PC-3 (cell line): ENCODE data around the gene MFN2. TPM values are rescaled to one million over a fixed set of nuclear protein-coding genes. Genes with fewer than 3 reads are reported as not detected.

Source experiments
- ATAC-seq: fragments of 200-7000 bp; cut with Tn5 transposase; 2 replicates; pipeline ENCODE4 v1.9.1; 2020; ENCODE audit warnings: mild to moderate bottlenecking, moderate library complexity
- BruUV-seq: library from RNA; stranded (reverse); fragments of 400-500 nt; replicated peaks from 2 replicates; lab custom pipeline; 2021; lab: Mats Ljungman, UMichigan
- CTCF ChIA-PET: fragments of 300-600 bp; sonication (Branson Sonifier 250); formaldehyde crosslinking; loops from one replicate; lab custom pipeline; 2022; ENCODE audit warnings: antibody characterized with exemption; lab: Charles Lee
- POLR2A ChIA-PET: fragments of 300-600 bp; sonication (Branson Sonifier 250); formaldehyde crosslinking; loops from one replicate; lab custom pipeline; 2022; ENCODE audit warnings: antibody characterized with exemption; ENCODE audit not compliant: unreplicated experiment; lab: Charles Lee
- DNase-seq: peaks from one replicate; pipeline ENCODE4 v3.0.0-alpha.2; 2015
- H2AFZ ChIP-seq: fragments of 300-600 bp; sonication (generic); 2 replicates; pipeline ENCODE4 v1.6.0; 2016; ENCODE audit warnings: antibody characterized with exemption, low read length
- H3F3A ChIP-seq: fragments of 300-600 bp; sonication (generic); one replicate; pipeline ENCODE4 v1.6.0; 2017; ENCODE audit warnings: antibody characterized with exemption, low read length, control low read depth, mild to moderate bottlenecking; ENCODE audit not compliant: unreplicated experiment
- H3K27ac ChIP-seq: fragments of 300-600 bp; sonication (generic); 2 replicates; pipeline ENCODE4 v1.5.1; 2016; ENCODE audit warnings: mild to moderate bottlenecking, low read length
- H3K27me3 ChIP-seq: fragments of 300-600 bp; sonication (generic); 2 replicates; pipeline ENCODE4 v1.6.1; 2016; ENCODE audit warnings: low read length, mixed read lengths
- H3K36me3 ChIP-seq: fragments of 300-600 bp; sonication (generic); 2 replicates; pipeline ENCODE4 v1.6.1; 2016; ENCODE audit warnings: low read depth, mixed run types, low read length, mixed read lengths
- H3K4me1 ChIP-seq: fragments of 300-600 bp; sonication (generic); 2 replicates; pipeline ENCODE4 v1.5.1; 2016; ENCODE audit warnings: low read length; ENCODE audit not compliant: insufficient read depth
- H3K4me2 ChIP-seq: fragments of 300-600 bp; sonication (generic); 2 replicates; pipeline ENCODE4 v1.6.0; 2016; ENCODE audit warnings: low read length
- H3K4me3 ChIP-seq: fragments of 300-600 bp; sonication (generic); 2 replicates; pipeline ENCODE4 v1.5.1; 2016; ENCODE audit warnings: mild to moderate bottlenecking, low read length, mixed read lengths
- H3K79me2 ChIP-seq: fragments of 300-600 bp; sonication (generic); 2 replicates; pipeline ENCODE4 v1.6.1; 2017; ENCODE audit warnings: low read length, mixed read lengths
- H3K9ac ChIP-seq: fragments of 300-600 bp; sonication (generic); 2 replicates; pipeline ENCODE4 v1.6.0; 2016; ENCODE audit warnings: mild to moderate bottlenecking, low read length
- H3K9me2 ChIP-seq: fragments of 300-600 bp; sonication (generic); replicated peaks from 2 replicates; pipeline ENCODE4 v1.6.1; 2016; ENCODE audit warnings: mixed run types, low read length, mixed read lengths
- H3K9me3 ChIP-seq: fragments of 300-600 bp; sonication (generic); 2 replicates; pipeline ENCODE4 v1.6.1; 2016; ENCODE audit warnings: low read length, mixed read lengths
- H4K20me1 ChIP-seq: fragments of 300-600 bp; sonication (generic); 2 replicates; pipeline ENCODE4 v1.6.1; 2016; ENCODE audit warnings: low read length, mixed read lengths
- CTCF ChIP-seq: fragments of 300-600 bp; sonication (generic); conservative IDR thresholded peaks from 2 replicates; pipeline ENCODE4 v1.5.1; 2017; ENCODE audit warnings: antibody characterized with exemption, low read depth, mild to moderate bottlenecking, low read length
- EZH2 ChIP-seq: fragments of 300-600 bp; sonication (generic); IDR thresholded peaks from one replicate; pipeline ENCODE4 v1.6.1; 2017; ENCODE audit warnings: antibody characterized with exemption, mild to moderate bottlenecking, low read length; ENCODE audit not compliant: unreplicated experiment
- EZH2phosphoT487 ChIP-seq: fragments of 300-600 bp; sonication (generic); IDR thresholded peaks from 2 replicates; pipeline ENCODE4 v1.6.1; 2018; ENCODE audit warnings: mild to moderate bottlenecking, antibody characterized with exemption, low read length, borderline replicate concordance
- intact Hi-C: fragments of 100-400 bp; cut with micrococcal nuclease; formaldehyde crosslinking; loops from 2 replicates; pipeline ENCODE4 v1.9.0; 2023
- total RNA-seq: library from RNA; depleted of rRNA; stranded (reverse); fragments of >200 nt; gene quantifications from 2 replicates; pipeline ENCODE4 v1.2.3, GENCODE V29; 2014

The MFN2 gene
- total RNA-seq, 1 experiment from 2014 or later: 97.8 TPM

- H3F3A ChIP-seq: no peaks in the 10 kb centered on the region
- no peak for ATAC-seq
- CTCF ChIA-PET: no interaction called here
- peaks cover 17% of the 10 kb centered on the region; the same call in 1 of the 2 replicates for H3K36me3 ChIP-seq
- POLR2A ChIA-PET: no interaction called here
- TF ChIP-seq EZH2phosphoT487 (no peak), EZH2 (no peak), CTCF (no peak)
- no peaks in the 10 kb centered on the region for H3K4me1 ChIP-seq
- H3K9me3 ChIP-seq: no peaks in the 10 kb centered on the region
- intact Hi-C loops: no loop called here
- no peak for DNase-seq
- no peak overlapping the region for H3K9ac ChIP-seq
- H3K4me3 ChIP-seq: no peak overlapping the region
- no TSS peak for BruUV-seq
- H3K79me2 ChIP-seq: no peaks in the 10 kb centered on the region
- no peak overlapping the region for H3K27ac ChIP-seq
- H2AFZ ChIP-seq: no peak overlapping the region
- H3K9me2 ChIP-seq: no peaks in the 10 kb centered on the region
- H3K27me3 ChIP-seq: no peaks in the 10 kb centered on the region
- no peak overlapping the region for H3K4me2 ChIP-seq
- H4K20me1 ChIP-seq: no peaks in the 10 kb centered on the region
Observed at GRCh38 chr1:11957398-11957797, 22.8 kb upstream of the MFN2 start.

- Histone ChIP-seq H4K20me1 (no peaks in the 10 kb centered on the region), H3K27me3 (no peaks in the 10 kb centered on the region), H3K9me2 (no peaks in the 10 kb centered on the region), H3K36me3 (peaks cover 17% of the 10 kb centered on the region; the same call in 1 of the 2 replicates), H3K9ac (no peak overlapping the region), H3K4me1 (no peaks in the 10 kb centered on the region), H3F3A (no peaks in the 10 kb centered on the region), H3K4me2 (no peak overlapping the region), H3K27ac (no peak overlapping the region), H3K9me3 (no peaks in the 10 kb centered on the region), H2AFZ (no peak overlapping the region), H3K4me3 (no peak overlapping the region), H3K79me2 (no peaks in the 10 kb centered on the region)
- CTCF ChIA-PET: no interaction called here
- POLR2A ChIA-PET: no interaction called here
- ATAC-seq (no peak), DNase-seq (no peak)
- intact Hi-C loops: no loop called here
- TF ChIP-seq CTCF: no peak
- no peak for TF ChIP-seq EZH2phosphoT487
- TF ChIP-seq EZH2: no peak
- no TSS peak for BruUV-seq
Observed at GRCh38 chr1:11957897-11958296, 22.3 kb upstream of the MFN2 start.

- ChIA-PET CTCF (no interaction called here), POLR2A (no interaction called here)
- no peak for DNase-seq
- no peak overlapping the region for H3K4me2 ChIP-seq
- no peaks in the 10 kb centered on the region for H3K9me2 ChIP-seq
- H3K9me3 ChIP-seq: no peaks in the 10 kb centered on the region
- intact Hi-C loops: no loop called here
- no peaks in the 10 kb centered on the region for H3K4me1 ChIP-seq
- no peak overlapping the region for H3K9ac ChIP-seq
- TF ChIP-seq EZH2 (no peak), EZH2phosphoT487 (no peak), CTCF (no peak)
- ATAC-seq: no peak
- peaks cover 14% of the 10 kb centered on the region; the same call in 1 of the 2 replicates for H3K36me3 ChIP-seq
- H3K27ac ChIP-seq: no peak overlapping the region
- H3K79me2 ChIP-seq: no peaks in the 10 kb centered on the region
- no peaks in the 10 kb centered on the region for H3K27me3 ChIP-seq
- no TSS peak for BruUV-seq
- H4K20me1 ChIP-seq: no peaks in the 10 kb centered on the region
- no peak overlapping the region for H2AFZ ChIP-seq
- H3F3A ChIP-seq: no peaks in the 10 kb centered on the region
- H3K4me3 ChIP-seq: no peak overlapping the region
Observed at GRCh38 chr1:11960276-11960675, 20.0 kb upstream of the MFN2 start.
